ENCODE data around the gene WRNIP1. TPM values are rescaled to one million over a fixed set of nuclear protein-coding genes. Genes with fewer than 3 reads are reported as not detected.
A peak's percentile ranks its signal among the peaks of the same experiment; 100 is the strongest.

WRNIP1 gene
- total RNA-seq (10 to 100 TPM; 34.0 to 45.3 TPM), total RNA-seq (52.3 to 89.0 reads per million in 2 donors)

DNA sequence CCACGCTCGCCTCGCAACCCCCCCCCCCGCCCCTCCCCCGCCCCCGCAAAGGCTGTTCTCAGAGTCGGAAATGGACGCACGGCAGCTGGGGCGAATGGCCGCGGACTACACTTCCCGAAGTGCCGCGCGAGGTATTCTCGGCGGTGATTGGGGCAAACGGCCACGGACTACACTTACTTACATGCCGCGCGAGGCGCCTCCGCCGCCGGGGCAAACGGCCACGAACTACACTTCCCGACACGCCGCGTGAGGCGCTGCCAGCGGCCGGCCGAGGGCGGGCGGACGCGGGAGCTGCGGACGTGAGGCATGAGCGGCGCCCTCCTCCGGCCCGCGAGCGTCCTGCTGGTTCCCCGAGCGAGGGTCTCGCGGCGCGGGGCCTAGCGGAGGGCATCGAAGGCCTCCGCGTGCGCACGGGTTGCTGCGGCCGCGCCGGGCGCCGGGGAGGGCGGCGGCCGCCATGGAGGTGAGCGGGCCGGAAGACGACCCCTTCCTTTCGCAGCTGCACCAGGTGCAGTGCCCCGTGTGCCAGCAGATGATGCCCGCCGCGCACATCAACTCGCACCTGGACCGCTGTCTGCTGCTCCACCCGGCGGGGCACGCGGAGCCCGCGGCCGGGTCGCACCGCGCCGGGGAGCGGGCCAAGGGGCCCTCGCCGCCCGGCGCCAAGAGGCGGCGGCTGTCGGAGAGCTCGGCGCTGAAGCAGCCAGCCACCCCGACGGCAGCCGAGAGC is at the start of gene WRNIP1:
WRNIP1 (plus strand) TSS at position 228 of the 730 bp plus-strand sequence; CDS start at position 458, 230 bp downstream.
- Mint-ChIP-seq H3K36me3 (ENCODE audit: low read depth) (peaks cover under 1% of the 10 kb centered on the region), H3K27me3 (no peaks in the 10 kb centered on the region), H3K27ac (peak within 1 kb of the TSS; percentile 93), H3K4me1 (peaks cover 37% of the 10 kb centered on the region), H3K4me3 (peak within 1 kb of the TSS; percentile 93)
- DNase-seq: peak; percentile 90 to 96 (median 91)
- no peaks in the 10 kb centered on the region for H3K9me3 ChIP-seq (ENCODE audit: control insufficient read depth, low read length, poor library complexity, severe bottlenecking)
- ATAC-seq: peak; percentile 89

- H3K36me3 Mint-ChIP-seq (ENCODE audit: low read depth): no peaks in the 10 kb centered on the region
- DNase-seq (no peak), ATAC-seq (no peak)
- no peaks in the 10 kb centered on the region for H3K4me1 Mint-ChIP-seq
- no peak overlapping the region for H3K4me3 Mint-ChIP-seq
- no peaks in the 10 kb centered on the region for H3K27me3 Mint-ChIP-seq
- H3K9me3 ChIP-seq (ENCODE audit: control insufficient read depth, low read length, poor library complexity, severe bottlenecking): no peaks in the 10 kb centered on the region
- no peak overlapping the region for H3K27ac Mint-ChIP-seq
Measured at GRCh38 chr6:2715737-2716136, 49.5 kb upstream of the WRNIP1 start.

- H3K4me3 Mint-ChIP-seq: no peak overlapping the region
- ATAC-seq (no peak), DNase-seq (no peak)
- peaks cover 4% of the 10 kb centered on the region for H3K9me3 ChIP-seq (ENCODE audit: control insufficient read depth, low read length, poor library complexity, severe bottlenecking)
- no peaks in the 10 kb centered on the region for H3K36me3 Mint-ChIP-seq (ENCODE audit: low read depth)
- no peak overlapping the region for H3K27ac Mint-ChIP-seq
- H3K27me3 Mint-ChIP-seq: no peaks in the 10 kb centered on the region
- no peaks in the 10 kb centered on the region for H3K4me1 Mint-ChIP-seq
Measured at GRCh38 chr6:2716936-2717700, 48.1 kb upstream of the WRNIP1 start.

DNA sequence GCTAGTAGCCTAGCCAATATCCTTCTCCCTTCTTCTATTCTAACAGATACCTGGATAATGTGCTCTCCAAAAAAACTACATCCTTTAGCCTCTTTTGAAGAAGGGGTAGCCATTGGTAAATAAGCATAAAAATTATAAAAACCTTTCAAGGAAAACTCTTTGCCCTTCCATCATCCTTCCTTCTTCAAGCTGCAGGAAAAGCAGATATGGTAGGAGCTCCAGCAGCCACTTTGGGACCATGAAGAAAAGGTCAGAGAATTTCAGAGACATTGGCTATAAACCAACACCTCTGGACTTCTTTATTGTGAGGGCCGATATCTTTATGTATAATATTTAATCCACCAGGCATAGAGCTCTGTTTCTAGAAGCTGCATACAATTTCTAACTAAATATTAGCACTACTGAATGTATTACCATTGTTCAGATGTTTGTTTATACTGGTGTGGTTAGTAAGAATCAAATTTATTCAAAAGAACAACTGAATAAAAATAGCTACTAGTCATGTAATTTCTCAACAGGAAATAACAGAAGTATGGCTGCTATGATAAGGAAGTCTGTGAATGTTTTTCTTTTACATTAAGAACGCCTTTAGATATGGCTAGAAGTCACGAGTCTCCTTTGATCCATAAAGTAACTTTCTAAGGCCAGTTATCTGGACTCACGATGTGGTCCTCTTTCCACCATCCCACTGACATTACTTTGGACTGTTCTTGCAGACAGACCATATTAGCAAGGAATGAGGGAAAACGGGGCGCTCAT is 46.7 kb upstream of the WRNIP1 start:
- DNase-seq (no peak), ATAC-seq (no peak)
- Mint-ChIP-seq H3K27me3 (no peaks in the 10 kb centered on the region), H3K4me3 (no peak overlapping the region), H3K27ac (no peak overlapping the region), H3K4me1 (no peaks in the 10 kb centered on the region), H3K36me3 (ENCODE audit: low read depth) (no peaks in the 10 kb centered on the region)
- H3K9me3 ChIP-seq (ENCODE audit: control insufficient read depth, low read length, poor library complexity, severe bottlenecking): peaks cover 4% of the 10 kb centered on the region

- peaks cover 4% of the 10 kb centered on the region for H3K9me3 ChIP-seq (ENCODE audit: control insufficient read depth, low read length, poor library complexity, severe bottlenecking)
- no peak for DNase-seq
- no peak for ATAC-seq
- Mint-ChIP-seq H3K4me1 (no peaks in the 10 kb centered on the region), H3K36me3 (ENCODE audit: low read depth) (no peaks in the 10 kb centered on the region), H3K27ac (no peak overlapping the region), H3K27me3 (peaks cover 1% of the 10 kb centered on the region), H3K4me3 (no peak overlapping the region)
Measured at GRCh38 chr6:2719093-2719455, 46.1 kb upstream of the WRNIP1 start.

DNA sequence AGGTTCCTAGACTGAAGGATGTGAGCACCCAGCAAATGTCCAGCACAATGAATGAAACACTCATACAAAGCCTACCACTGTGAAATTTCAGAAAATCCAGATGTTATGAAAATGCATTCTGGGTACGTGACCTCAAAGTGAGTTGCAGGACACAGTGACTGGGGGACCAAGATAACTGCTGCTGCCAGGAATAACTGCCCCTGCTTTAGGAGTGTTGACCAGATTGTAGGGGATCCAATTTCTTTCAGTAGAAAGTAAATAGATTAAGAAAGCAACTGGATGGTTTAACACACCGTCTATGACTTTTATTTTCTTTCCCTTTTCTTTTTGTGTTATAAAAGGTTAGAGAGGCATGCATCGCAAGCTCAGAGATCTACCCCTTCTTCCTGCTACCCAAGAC is 44.0 kb upstream of the WRNIP1 start:
- Mint-ChIP-seq H3K36me3 (ENCODE audit: low read depth) (peaks cover 4% of the 10 kb centered on the region), H3K4me3 (no peak overlapping the region)
- ATAC-seq: no peak

GRCh38 chr6:2725364-2725988 is 39.7 kb upstream of the WRNIP1 start:
- Mint-ChIP-seq H3K36me3 (ENCODE audit: low read depth) (peaks cover 8% of the 10 kb centered on the region), H3K27me3 (peaks cover 36% of the 10 kb centered on the region), H3K4me1 (peaks cover 8% of the 10 kb centered on the region), H3K4me3 (no peak overlapping the region), H3K27ac (no peak overlapping the region)
- DNase-seq (no peak), ATAC-seq (no peak)
- H3K9me3 ChIP-seq (ENCODE audit: control insufficient read depth, low read length, poor library complexity, severe bottlenecking): peaks cover 4% of the 10 kb centered on the region

More for the DNA sequence above, 44.0 kb upstream of the WRNIP1 start:
- Mint-ChIP-seq H3K27me3 (peaks cover 19% of the 10 kb centered on the region), H3K4me1 (peaks cover 3% of the 10 kb centered on the region), H3K27ac (no peak overlapping the region)
- peaks cover 4% of the 10 kb centered on the region for H3K9me3 ChIP-seq (ENCODE audit: control insufficient read depth, low read length, poor library complexity, severe bottlenecking)
- DNase-seq: no peak

- peaks cover 4% of the 10 kb centered on the region for H3K9me3 ChIP-seq (ENCODE audit: control insufficient read depth, low read length, poor library complexity, severe bottlenecking)
- Mint-ChIP-seq H3K4me3 (no peak overlapping the region), H3K4me1 (peaks cover 8% of the 10 kb centered on the region), H3K36me3 (ENCODE audit: low read depth) (peaks cover 8% of the 10 kb centered on the region), H3K27me3 (peaks cover 36% of the 10 kb centered on the region), H3K27ac (no peak overlapping the region)
- DNase-seq (no peak), ATAC-seq (peak; percentile 27)
Measured at GRCh38 chr6:2725999-2726567, 39.1 kb upstream of the WRNIP1 start.

DNA sequence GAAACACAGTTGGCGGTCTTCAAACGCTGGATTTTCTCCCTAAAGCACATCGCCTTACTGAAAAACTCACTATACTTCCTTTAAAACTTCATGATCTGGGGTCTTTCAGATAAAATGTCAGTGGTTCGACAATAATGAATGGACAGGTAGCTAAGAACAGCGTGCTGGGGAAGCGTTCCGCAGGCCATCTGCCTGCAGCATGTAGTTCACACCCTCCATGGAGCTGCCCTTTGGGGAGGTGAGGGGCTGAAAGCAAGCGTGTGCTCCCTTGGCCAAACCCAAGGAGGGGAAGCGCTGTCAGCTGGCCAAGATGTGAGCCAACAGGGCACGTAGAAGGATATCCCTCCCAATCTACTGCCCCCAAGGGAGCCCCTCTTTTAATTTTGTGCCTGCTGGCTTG is 35.3 kb upstream of the WRNIP1 start:
- ATAC-seq (no peak), DNase-seq (no peak)
- H3K4me1 Mint-ChIP-seq: peaks cover 8% of the 10 kb centered on the region
- no peaks in the 10 kb centered on the region for H3K9me3 ChIP-seq (ENCODE audit: control insufficient read depth, low read length, poor library complexity, severe bottlenecking)
- H3K27ac Mint-ChIP-seq: no peak overlapping the region
- H3K36me3 Mint-ChIP-seq (ENCODE audit: low read depth): peaks cover 8% of the 10 kb centered on the region
- peaks cover 39% of the 10 kb centered on the region for H3K27me3 Mint-ChIP-seq
- no peak overlapping the region for H3K4me3 Mint-ChIP-seq

- peaks cover 4% of the 10 kb centered on the region for H3K36me3 Mint-ChIP-seq (ENCODE audit: low read depth)
- DNase-seq (no peak), ATAC-seq (no peak)
- no peak overlapping the region for H3K27ac Mint-ChIP-seq
- H3K27me3 Mint-ChIP-seq: peaks cover 36% of the 10 kb centered on the region
- H3K4me3 Mint-ChIP-seq: no peak overlapping the region
- no peaks in the 10 kb centered on the region for H3K9me3 ChIP-seq (ENCODE audit: control insufficient read depth, low read length, poor library complexity, severe bottlenecking)
- peaks cover 5% of the 10 kb centered on the region for H3K4me1 Mint-ChIP-seq
Measured at GRCh38 chr6:2730353-2731107, 34.7 kb upstream of the WRNIP1 start.

DNA sequence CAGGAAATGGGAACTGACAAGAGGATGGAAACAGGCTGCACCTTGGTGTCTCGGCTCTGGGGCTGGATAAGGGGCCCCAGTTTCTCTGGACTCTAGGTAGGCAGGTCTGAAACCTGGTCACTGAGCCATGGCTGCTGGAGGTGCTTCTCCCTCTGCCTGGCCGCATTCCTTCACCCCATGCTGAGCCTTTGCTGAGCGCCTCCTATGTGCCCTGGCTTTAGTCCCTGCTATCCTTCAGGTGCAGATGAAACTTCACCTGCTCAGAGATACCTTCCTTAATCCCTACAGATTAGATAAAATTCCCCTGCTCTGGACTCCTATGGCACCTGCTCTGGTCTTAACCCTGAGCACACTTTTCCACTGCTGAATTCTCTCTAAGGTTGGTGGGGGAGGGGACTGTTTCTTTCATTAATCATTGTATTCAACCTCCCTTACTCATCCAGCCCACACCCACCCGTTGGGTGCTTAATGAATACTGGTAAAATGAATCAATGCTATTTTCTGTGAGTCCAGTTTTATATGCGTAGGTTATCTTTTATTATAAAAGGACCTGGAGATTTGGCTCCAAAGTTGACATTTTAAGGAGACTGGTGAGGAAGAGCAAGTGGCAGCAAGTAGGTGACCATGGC is 33.8 kb upstream of the WRNIP1 start:
- peaks cover 4% of the 10 kb centered on the region for H3K36me3 Mint-ChIP-seq (ENCODE audit: low read depth)
- no peak for ATAC-seq
- peaks cover 4% of the 10 kb centered on the region for H3K4me1 Mint-ChIP-seq

More for the DNA sequence above, 33.8 kb upstream of the WRNIP1 start:
- H3K27me3 Mint-ChIP-seq: peaks cover 31% of the 10 kb centered on the region
- H3K27ac Mint-ChIP-seq: no peak overlapping the region
- no peak overlapping the region for H3K4me3 Mint-ChIP-seq
- DNase-seq: no peak
- no peaks in the 10 kb centered on the region for H3K9me3 ChIP-seq (ENCODE audit: control insufficient read depth, low read length, poor library complexity, severe bottlenecking)
